Measurements from ENCODE around the gene CCDC136. TPM values are rescaled to one million over a fixed set of nuclear protein-coding genes. Genes with fewer than 3 reads are reported as not detected.
A peak's percentile ranks its signal among the peaks of the same experiment; 100 is the strongest.

Gene CCDC136
- total RNA-seq, 4 donors from 2014 or later: 4.5 to 12.4 (median 7.2) TPM

GRCh38 chr7:128785738-128786137, 6.0 kb upstream of the CCDC136 start:
- H3K36me3 ChIP-seq: no peaks in the 10 kb centered on the region
- no peaks in the 10 kb centered on the region for H3K27me3 ChIP-seq
- H3K4me1 ChIP-seq: peaks cover 0 to 11% (median 0%) of the 10 kb centered on the region in 4 donors
- H3K27ac ChIP-seq: no peak overlapping the region
- DNase-seq (ENCODE audit: low spot score in 2 of 2): no peak
- H3K4me3 ChIP-seq: no peak overlapping the region
- TF ChIP-seq CTCF (IDR thresholded peaks at IDR 0.05) (no peak), EP300 (IDR thresholded peaks at IDR 0.05) (no peak), POLR2A (IDR thresholded peaks at IDR 0.05) (no peak)
- WGBS, 2 donors: 84% methylated on average over 3 of the region's 3 CpGs
- no peaks in the 10 kb centered on the region for H3K9me3 ChIP-seq

DNA sequence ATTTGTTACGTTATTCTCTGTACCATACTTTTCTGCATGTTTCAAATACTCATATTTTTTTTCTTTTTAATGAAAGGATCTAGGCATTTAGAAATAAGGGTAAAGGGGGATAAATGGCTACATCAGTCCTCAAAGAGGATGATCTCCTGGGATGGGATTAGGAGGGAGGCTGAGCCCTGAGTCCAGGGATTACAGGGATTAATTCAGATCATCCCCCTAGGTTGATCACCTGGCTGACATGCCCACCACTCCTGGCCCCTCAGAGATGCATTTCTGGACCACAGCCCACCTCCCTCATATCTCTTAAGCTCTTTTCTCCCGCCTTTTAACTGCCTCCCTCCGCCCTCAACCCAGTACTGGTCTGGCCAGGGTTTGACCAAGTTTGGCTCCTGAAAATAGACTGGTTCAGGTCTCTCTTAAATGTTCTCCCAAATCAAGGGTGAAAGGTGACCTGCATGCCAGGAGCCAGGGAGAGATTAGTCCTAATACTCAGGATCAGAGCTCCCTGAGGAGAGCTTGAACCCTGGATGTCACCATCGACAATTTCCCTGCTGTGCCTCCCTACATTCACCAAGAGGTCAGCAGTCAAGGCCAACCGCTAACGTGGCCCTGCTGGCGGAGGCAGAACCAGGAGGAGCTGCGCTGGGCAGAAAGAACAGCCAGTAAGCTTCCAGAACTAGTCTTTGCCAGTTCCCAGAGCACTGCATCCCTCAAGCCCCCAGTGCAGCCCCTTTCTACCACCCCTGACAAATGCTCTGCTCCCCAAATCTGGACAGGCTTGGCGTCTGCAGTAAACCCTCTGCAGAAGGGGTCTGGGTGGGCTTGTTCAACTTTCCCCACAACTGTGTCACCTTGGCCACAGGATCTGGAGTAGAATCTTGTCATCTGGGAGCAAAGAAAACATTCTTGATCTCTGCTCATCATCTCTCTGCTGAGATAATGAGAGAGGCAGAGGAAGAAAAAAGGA, 3.0 kb upstream of the CCDC136 start:
- TF ChIP-seq POLR2A (IDR thresholded peaks at IDR 0.05) (no peak), EP300 (IDR thresholded peaks at IDR 0.05) (no peak), CTCF (IDR thresholded peaks at IDR 0.05) (no peak)

GRCh38 chr7:128790315-128791041, 1.3 kb upstream of the CCDC136 start:
- peak overlapping the region; percentile 48 to 84 (median 66) for H3K4me3 ChIP-seq
- TF ChIP-seq EP300 (IDR thresholded peaks at IDR 0.05): no peak
- no peak for TF ChIP-seq CTCF (IDR thresholded peaks at IDR 0.05)
- TF ChIP-seq POLR2A (IDR thresholded peaks at IDR 0.05): no peak
- no peak for DNase-seq (ENCODE audit: low spot score in 2 of 2)
- H3K27ac ChIP-seq: peak overlapping the region in 2 of 4 donors; percentile 45 to 76
- WGBS, 2 donors: 11 to 13% methylated on average over 33 to 36 of the region's 45 CpGs
- H3K36me3 ChIP-seq: no peaks in the 10 kb centered on the region
- peaks cover 0 to 8% of the 10 kb centered on the region in 2 donors for H3K27me3 ChIP-seq
- peaks cover 0 to 25% (median 9%) of the 10 kb centered on the region in 4 donors for H3K4me1 ChIP-seq
- H3K9me3 ChIP-seq: no peaks in the 10 kb centered on the region

More for the DNA sequence above, 3.0 kb upstream of the CCDC136 start:
- Histone ChIP-seq H3K9me3 (no peaks in the 10 kb centered on the region), H3K4me3 (no peak overlapping the region), H3K27ac (no peak overlapping the region), H3K36me3 (no peaks in the 10 kb centered on the region), H3K4me1 (peaks cover 0 to 25% (median 9%) of the 10 kb centered on the region in 4 donors), H3K27me3 (peaks cover 0 to 8% of the 10 kb centered on the region in 2 donors)
- no peak for DNase-seq (ENCODE audit: low spot score in 2 of 2)
- 60 to 63% methylated on average over 9 of the region's 9 CpGs for WGBS, 2 donors

- Histone ChIP-seq H3K4me3 (peak overlapping the region; percentile 48 to 84 (median 66)), H3K4me1 (peaks cover 0 to 25% (median 9%) of the 10 kb centered on the region in 4 donors), H3K9me3 (no peaks in the 10 kb centered on the region), H3K27ac (no peak overlapping the region), H3K27me3 (peaks cover 0 to 8% of the 10 kb centered on the region in 2 donors), H3K36me3 (no peaks in the 10 kb centered on the region)
- TF ChIP-seq EP300 (IDR thresholded peaks at IDR 0.05) (no peak), POLR2A (IDR thresholded peaks at IDR 0.05) (no peak), CTCF (IDR thresholded peaks at IDR 0.05) (no peak)
- 12 to 16% methylated on average over 9 of the region's 9 CpGs for WGBS, 2 donors
- no peak for DNase-seq (ENCODE audit: low spot score in 2 of 2)
These were observed 182 bp downstream of the CCDC136 start for GRCh38 chr7:128791972-128792327.

All from tibial nerve (tissue), 4 donors.